Breast epithelium (tissue), 3 donors: Measurements from ENCODE around the gene CAMTA1.

Experiments
- CTCF ChIP-seq, 3 donors: fragments of 450-650 bp; IDR thresholded peaks; one replicate each; pipeline ENCODE4 v1.5.1; 2016 to 2017; ENCODE audit warnings: antibody characterized with exemption in 3 of 3, mild to moderate bottlenecking in 3 of 3, moderate library complexity in 3 of 3
- POLR2A ChIP-seq: fragments of 450-650 bp; IDR thresholded peaks from one replicate; pipeline ENCODE4 v1.6.1; 2016; ENCODE audit warnings: antibody characterized with exemption, mild to moderate bottlenecking, moderate library complexity
- POLR2AphosphoS5 ChIP-seq, 3 donors: sonication (generic); formaldehyde crosslinking; IDR thresholded peaks; one replicate each; pipeline ENCODE4 v1.6.1; 2017; ENCODE audit warnings: antibody characterized with exemption in 3 of 3

GRCh38 chr1:7524341-7525337 lies 739.4 kb downstream of the CAMTA1 start:
- TF ChIP-seq POLR2A (no peak), CTCF (IDR thresholded peaks at IDR 0.05) (no peak), POLR2AphosphoS5 (IDR thresholded peaks at IDR 0.05) (no peak)
